Measurements from ENCODE around the gene GLP2R. TPM values are rescaled to one million over a fixed set of nuclear protein-coding genes. Genes with fewer than 3 reads are reported as not detected.

GLP2R gene
- total RNA-seq, 1 donor from 2014 or later: not detected

GRCh38 chr17:9828296-9829295 lies 2.9 kb downstream of the GLP2R start:
- Mint-ChIP-seq H3K27ac (no peak overlapping the region), H3K27me3 (peaks cover 5% of the 10 kb centered on the region), H3K4me3 (no peak overlapping the region), H3K36me3 (ENCODE audit: low read depth) (no peaks in the 10 kb centered on the region), H3K9me3 (no peaks in the 10 kb centered on the region), H3K4me1 (no peaks in the 10 kb centered on the region)
- no peak for ATAC-seq (ENCODE audit: low read depth)
- no peak for TF ChIP-seq CTCF (IDR thresholded peaks at IDR 0.05)
- ChIA-PET CTCF (no interaction called here), POLR2A (no interaction called here)
- DNase-seq: no peak
- intact Hi-C loops (cut with micrococcal nuclease): no loop called here

GRCh38 chr17:9829343-9829742 lies 3.6 kb downstream of the GLP2R start:
- Mint-ChIP-seq H3K27ac (no peak overlapping the region), H3K27me3 (peaks cover 2% of the 10 kb centered on the region), H3K4me3 (no peak overlapping the region), H3K4me1 (no peaks in the 10 kb centered on the region), H3K9me3 (no peaks in the 10 kb centered on the region), H3K36me3 (ENCODE audit: low read depth) (no peaks in the 10 kb centered on the region)
- ATAC-seq (ENCODE audit: low read depth) (no peak), DNase-seq (no peak)
- TF ChIP-seq CTCF (IDR thresholded peaks at IDR 0.05): no peak
- ChIA-PET POLR2A (no interaction called here), CTCF (no interaction called here)
- intact Hi-C loops (cut with micrococcal nuclease): no loop called here

GRCh38 chr17:9830711-9831110 lies 5.0 kb downstream of the GLP2R start:
- no peak for ATAC-seq (ENCODE audit: low read depth)
- no peaks in the 10 kb centered on the region for H3K9me3 Mint-ChIP-seq
- POLR2A ChIA-PET: no interaction called here

GRCh38 chr17:9833922-9834321 lies 8.2 kb downstream of the GLP2R start:
- no peak for TF ChIP-seq CTCF (IDR thresholded peaks at IDR 0.05)
- Mint-ChIP-seq H3K27me3 (no peaks in the 10 kb centered on the region), H3K4me1 (no peaks in the 10 kb centered on the region), H3K9me3 (no peaks in the 10 kb centered on the region), H3K27ac (no peak overlapping the region), H3K4me3 (no peak overlapping the region), H3K36me3 (ENCODE audit: low read depth) (no peaks in the 10 kb centered on the region)
- ATAC-seq (ENCODE audit: low read depth) (no peak), DNase-seq (no peak)
- POLR2A ChIA-PET: no interaction called here
- intact Hi-C loops (cut with micrococcal nuclease): no loop called here
- CTCF ChIA-PET: no interaction called here

More at GRCh38 chr17:9830711-9831110, 5.0 kb downstream of the GLP2R start:
- Mint-ChIP-seq H3K4me3 (no peak overlapping the region), H3K27ac (no peak overlapping the region), H3K4me1 (no peaks in the 10 kb centered on the region), H3K27me3 (no peaks in the 10 kb centered on the region), H3K36me3 (ENCODE audit: low read depth) (no peaks in the 10 kb centered on the region)
- no peak for DNase-seq
- no peak for TF ChIP-seq CTCF (IDR thresholded peaks at IDR 0.05)
- intact Hi-C loops (cut with micrococcal nuclease): no loop called here
- CTCF ChIA-PET: no interaction called here

GRCh38 chr17:9837551-9838471 lies 12.1 kb downstream of the GLP2R start:
- Mint-ChIP-seq H3K4me3 (no peak overlapping the region), H3K4me1 (no peaks in the 10 kb centered on the region), H3K36me3 (ENCODE audit: low read depth) (no peaks in the 10 kb centered on the region), H3K27ac (no peak overlapping the region), H3K27me3 (no peaks in the 10 kb centered on the region), H3K9me3 (no peaks in the 10 kb centered on the region)
- TF ChIP-seq CTCF (IDR thresholded peaks at IDR 0.05): no peak
- ChIA-PET POLR2A (no interaction called here), CTCF (no interaction called here)
- DNase-seq (no peak), ATAC-seq (ENCODE audit: low read depth) (no peak)
- intact Hi-C loops (cut with micrococcal nuclease): no loop called here

Measured in activated B cell treated with CpG ODN at 0.5 μM for 24 hours (primary cell).